HL-60 (cell line): ENCODE results near the gene BRICD5.

Experiments
- DNase-seq, 2 experiments: peaks; one replicate each; pipeline ENCODE4 v3.0.0-alpha.2; 2010 to 2020; ENCODE audit warnings: low read depth in 1 of 2, low spot score in 1 of 2
- H3K27ac ChIP-seq: fragments of 250-450 bp; sonication (Bioruptor Pico); replicated peaks from 2 replicates; pipeline ENCODE4 v1.5.1; 2020; ENCODE audit warnings: mild to moderate bottlenecking, moderate library complexity
- H3K27me3 ChIP-seq: fragments of 250-450 bp; sonication (Bioruptor Pico); 2 replicates; pipeline ENCODE4 v1.5.1; 2021; ENCODE audit warnings: mild to moderate bottlenecking, moderate library complexity; ENCODE audit not compliant: insufficient read depth, poor library complexity, severe bottlenecking
- H3K4me3 ChIP-seq: replicated peaks from 2 replicates; pipeline ENCODE4 v1.5.1; 2011; ENCODE audit warnings: mild to moderate bottlenecking, control low read depth, low read length; ENCODE audit not compliant: insufficient read depth
- GABPA ChIP-seq: IDR thresholded peaks from 2 replicates; pipeline ENCODE4 v1.6.1; 2012; ENCODE audit warnings: low read depth
- POLR2AphosphoS5 ChIP-seq: IDR thresholded peaks from 2 replicates; pipeline ENCODE4 v1.6.1; 2012; ENCODE audit warnings: low read depth
- SPI1 ChIP-seq: IDR thresholded peaks from 2 replicates; pipeline ENCODE4 v1.6.1; 2012; ENCODE audit warnings: low read depth, mild to moderate bottlenecking, borderline replicate concordance
- TF ChIP-seq, protein P1 (sequence below): IDR thresholded peaks from one replicate; pipeline ENCODE4 v1.5.1; 2011; ENCODE audit warnings: low read length, control low read depth, inconsistent platforms; ENCODE audit not compliant: insufficient read depth
- TF ChIP-seq, protein P2 (sequence below): IDR thresholded peaks from 2 replicates; pipeline ENCODE4 v1.6.1; 2012; ENCODE audit warnings: low read depth; ENCODE audit not compliant: insufficient replicate concordance

The BRICD5 gene

DNA sequence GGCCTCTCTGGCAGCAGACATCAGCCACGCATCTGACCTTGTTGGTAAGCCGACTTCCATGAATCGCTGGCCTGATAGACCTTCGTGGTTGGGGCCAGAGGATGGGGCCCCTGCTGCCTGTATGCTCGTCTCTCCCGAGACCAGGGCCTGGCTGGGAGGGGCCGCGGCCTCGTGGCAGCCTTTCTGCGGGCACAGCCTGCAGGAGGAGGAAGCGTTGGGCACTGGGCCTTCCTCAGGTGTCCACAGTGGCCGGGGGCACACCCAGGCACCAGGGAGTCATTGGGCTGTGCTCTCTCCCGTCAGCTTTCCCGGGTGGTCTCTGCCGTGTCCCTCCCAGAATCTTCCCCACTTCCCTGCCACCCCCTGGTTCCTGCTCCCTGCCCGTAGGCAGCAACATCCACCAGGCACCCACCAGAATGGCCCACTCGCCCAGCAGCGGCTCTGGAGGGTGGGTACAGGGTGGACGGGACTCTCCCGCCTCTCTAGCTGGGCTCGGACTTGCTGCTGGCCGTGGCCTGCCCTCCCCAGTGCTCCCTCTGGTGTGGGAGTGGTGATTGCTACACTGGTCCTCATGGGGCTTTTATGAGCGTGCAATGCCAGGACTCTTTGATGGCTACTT is 19.1 kb upstream of the BRICD5 start:
- H3K4me3 ChIP-seq, result no peak overlapping the region
- H3K27ac ChIP-seq, result no peak overlapping the region
- no peak for DNase-seq
- TF ChIP-seq POLR2AphosphoS5, result no peak
- TF ChIP-seq, protein P1, sequence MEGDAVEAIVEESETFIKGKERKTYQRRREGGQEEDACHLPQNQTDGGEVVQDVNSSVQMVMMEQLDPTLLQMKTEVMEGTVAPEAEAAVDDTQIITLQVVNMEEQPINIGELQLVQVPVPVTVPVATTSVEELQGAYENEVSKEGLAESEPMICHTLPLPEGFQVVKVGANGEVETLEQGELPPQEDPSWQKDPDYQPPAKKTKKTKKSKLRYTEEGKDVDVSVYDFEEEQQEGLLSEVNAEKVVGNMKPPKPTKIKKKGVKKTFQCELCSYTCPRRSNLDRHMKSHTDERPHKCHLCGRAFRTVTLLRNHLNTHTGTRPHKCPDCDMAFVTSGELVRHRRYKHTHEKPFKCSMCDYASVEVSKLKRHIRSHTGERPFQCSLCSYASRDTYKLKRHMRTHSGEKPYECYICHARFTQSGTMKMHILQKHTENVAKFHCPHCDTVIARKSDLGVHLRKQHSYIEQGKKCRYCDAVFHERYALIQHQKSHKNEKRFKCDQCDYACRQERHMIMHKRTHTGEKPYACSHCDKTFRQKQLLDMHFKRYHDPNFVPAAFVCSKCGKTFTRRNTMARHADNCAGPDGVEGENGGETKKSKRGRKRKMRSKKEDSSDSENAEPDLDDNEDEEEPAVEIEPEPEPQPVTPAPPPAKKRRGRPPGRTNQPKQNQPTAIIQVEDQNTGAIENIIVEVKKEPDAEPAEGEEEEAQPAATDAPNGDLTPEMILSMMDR, result no peak
- no peak for TF ChIP-seq GABPA
- TF ChIP-seq, protein P2, sequence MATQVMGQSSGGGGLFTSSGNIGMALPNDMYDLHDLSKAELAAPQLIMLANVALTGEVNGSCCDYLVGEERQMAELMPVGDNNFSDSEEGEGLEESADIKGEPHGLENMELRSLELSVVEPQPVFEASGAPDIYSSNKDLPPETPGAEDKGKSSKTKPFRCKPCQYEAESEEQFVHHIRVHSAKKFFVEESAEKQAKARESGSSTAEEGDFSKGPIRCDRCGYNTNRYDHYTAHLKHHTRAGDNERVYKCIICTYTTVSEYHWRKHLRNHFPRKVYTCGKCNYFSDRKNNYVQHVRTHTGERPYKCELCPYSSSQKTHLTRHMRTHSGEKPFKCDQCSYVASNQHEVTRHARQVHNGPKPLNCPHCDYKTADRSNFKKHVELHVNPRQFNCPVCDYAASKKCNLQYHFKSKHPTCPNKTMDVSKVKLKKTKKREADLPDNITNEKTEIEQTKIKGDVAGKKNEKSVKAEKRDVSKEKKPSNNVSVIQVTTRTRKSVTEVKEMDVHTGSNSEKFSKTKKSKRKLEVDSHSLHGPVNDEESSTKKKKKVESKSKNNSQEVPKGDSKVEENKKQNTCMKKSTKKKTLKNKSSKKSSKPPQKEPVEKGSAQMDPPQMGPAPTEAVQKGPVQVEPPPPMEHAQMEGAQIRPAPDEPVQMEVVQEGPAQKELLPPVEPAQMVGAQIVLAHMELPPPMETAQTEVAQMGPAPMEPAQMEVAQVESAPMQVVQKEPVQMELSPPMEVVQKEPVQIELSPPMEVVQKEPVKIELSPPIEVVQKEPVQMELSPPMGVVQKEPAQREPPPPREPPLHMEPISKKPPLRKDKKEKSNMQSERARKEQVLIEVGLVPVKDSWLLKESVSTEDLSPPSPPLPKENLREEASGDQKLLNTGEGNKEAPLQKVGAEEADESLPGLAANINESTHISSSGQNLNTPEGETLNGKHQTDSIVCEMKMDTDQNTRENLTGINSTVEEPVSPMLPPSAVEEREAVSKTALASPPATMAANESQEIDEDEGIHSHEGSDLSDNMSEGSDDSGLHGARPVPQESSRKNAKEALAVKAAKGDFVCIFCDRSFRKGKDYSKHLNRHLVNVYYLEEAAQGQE, result no peak
- TF ChIP-seq SPI1, result no peak
- no peaks in the 10 kb centered on the region for H3K27me3 ChIP-seq

- TF ChIP-seq SPI1, result no peak
- TF ChIP-seq GABPA, result no peak
- no peak for DNase-seq
- no peak overlapping the region for H3K4me3 ChIP-seq
- H3K27me3 ChIP-seq, result no peaks in the 10 kb centered on the region
- no peak overlapping the region for H3K27ac ChIP-seq
These were observed 18.4 kb upstream of the BRICD5 start for GRCh38 chr16:2229091-2229490.

GRCh38 chr16:2228161-2228824 is 17.6 kb upstream of the BRICD5 start:
- Histone ChIP-seq H3K4me3 (no peak overlapping the region), H3K27ac (no peak overlapping the region), H3K27me3 (no peaks in the 10 kb centered on the region)
- TF ChIP-seq GABPA (no peak), POLR2AphosphoS5 (no peak), SPI1 (no peak)
- TF ChIP-seq, protein P1, result no peak
- TF ChIP-seq, protein P2, result no peak
- DNase-seq, result no peak

DNA sequence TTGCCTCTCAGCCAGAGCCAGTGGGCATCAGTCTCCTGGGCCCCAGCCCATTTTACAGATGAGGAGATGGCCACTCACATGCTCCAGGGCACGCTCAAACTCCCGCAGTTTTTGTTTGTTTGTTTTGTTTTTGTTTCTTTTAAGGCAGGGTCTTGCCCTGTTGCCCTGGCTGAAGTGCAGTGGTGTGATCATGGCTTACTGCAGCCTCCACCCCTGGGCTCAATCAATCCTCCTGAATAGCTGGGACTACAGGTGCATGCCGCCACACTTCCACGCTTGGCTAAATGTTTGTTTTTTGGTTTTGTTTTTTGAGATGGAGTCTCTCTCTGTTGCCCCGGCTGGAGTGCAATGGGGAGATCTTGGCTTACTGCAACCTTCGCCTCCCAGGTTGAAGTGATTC is 16.3 kb upstream of the BRICD5 start:
- TF ChIP-seq, protein P1, result no peak
- TF ChIP-seq POLR2AphosphoS5 (no peak), GABPA (no peak), SPI1 (no peak)
- TF ChIP-seq, protein P2, result no peak
- Histone ChIP-seq H3K27me3 (no peaks in the 10 kb centered on the region), H3K4me3 (no peak overlapping the region), H3K27ac (no peak overlapping the region)
- DNase-seq, result no peak
